Upper lobe of left lung (tissue), 4 donors: Measurements from ENCODE around the gene TGFB2.

ENCODE experiments used
- CTCF ChIP-seq, 6 experiments: fragments of 450-650 bp in 4 of 6; fragments of 200-600 bp in 2 of 6; sonication (generic) in 2 of 6; IDR thresholded peaks; one replicate each; pipeline ENCODE4 v1.5.1; 2016 to 2019; ENCODE audit warnings: antibody characterized with exemption in 6 of 6
- POLR2A ChIP-seq, 4 donors: fragments of 450-650 bp; IDR thresholded peaks; one replicate each; pipeline ENCODE4 v1.5.1; 2016 to 2017; ENCODE audit warnings: antibody characterized with exemption in 4 of 4, mild to moderate bottlenecking in 2 of 4

GRCh38 chr1:218346391-218347204 is 1.5 kb downstream of the TGFB2 start:
- TF ChIP-seq CTCF (IDR thresholded peaks at IDR 0.05) (no peak), POLR2A (IDR thresholded peaks at IDR 0.05) (no peak)
